Superior temporal gyrus (tissue), 1 donor: ENCODE data around the gene TERB1.

Source experiments
- DNase-seq: peaks from one replicate; pipeline ENCODE4 v3.0.0-alpha.2; 2016; ENCODE audit errors: extremely low spot score

Gene TERB1

GRCh38 chr16:66746682-66747081, 54.7 kb downstream of the TERB1 start:
- DNase-seq = no peak

DNA sequence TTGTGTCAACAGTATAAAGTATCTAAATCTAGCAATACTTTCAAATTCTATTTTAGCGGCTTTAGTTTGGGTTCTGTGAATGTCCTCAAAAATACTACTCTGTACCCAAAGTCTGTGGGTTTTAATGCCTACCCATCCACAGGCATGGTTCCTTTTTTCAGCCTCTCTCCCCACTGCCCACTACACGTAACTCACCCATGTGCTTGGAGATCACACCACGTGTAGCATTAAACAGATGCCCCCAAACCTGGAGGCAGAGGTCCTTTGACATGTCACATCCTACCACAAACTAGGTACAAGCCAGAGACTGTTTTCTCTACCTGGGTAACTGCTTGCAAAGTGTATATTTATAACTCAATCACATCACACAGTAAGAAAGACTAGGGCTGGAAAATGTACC, 55.3 kb downstream of the TERB1 start:
- DNase-seq = no peak

DNA sequence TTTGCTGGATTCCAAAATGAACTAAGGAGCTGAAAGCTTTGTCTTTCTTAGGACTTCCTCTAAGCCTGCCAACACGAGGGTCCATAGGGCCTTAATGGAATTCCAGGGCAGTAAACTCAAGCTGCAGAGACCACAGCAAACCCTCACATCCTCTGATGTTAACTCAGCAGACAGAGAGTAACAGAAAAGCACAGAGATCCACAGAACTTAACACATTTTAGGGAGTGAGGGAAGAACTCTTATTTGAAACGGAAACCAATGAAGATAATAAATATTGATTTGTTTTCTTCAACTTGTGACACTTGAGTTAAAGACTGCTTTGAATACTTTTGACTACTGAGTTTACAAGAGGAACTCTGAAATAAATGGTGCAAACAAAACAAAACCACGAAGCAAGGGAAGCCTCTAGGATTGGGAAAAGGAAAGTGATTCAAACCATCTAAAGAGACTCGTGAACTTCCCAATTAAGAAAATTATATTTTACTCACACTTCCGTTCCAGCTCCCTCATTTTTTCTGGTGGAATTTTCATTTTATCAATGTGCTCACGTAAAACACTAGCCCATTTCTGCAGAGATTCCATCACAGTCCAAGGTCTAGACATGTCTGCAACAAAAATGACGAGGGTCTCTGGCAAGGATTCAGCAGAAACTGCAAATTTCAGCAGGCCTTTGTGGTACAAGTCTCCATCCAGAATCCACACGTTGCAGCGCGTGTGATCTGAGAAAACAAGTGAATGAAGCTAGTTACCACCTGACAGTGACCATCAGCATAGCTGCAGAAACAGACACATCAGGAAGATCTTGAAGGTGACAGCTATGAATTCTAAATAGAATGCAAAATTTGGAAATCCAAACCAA, 59.2 kb downstream of the TERB1 start:
- peak; percentile 76 for DNase-seq

DNA sequence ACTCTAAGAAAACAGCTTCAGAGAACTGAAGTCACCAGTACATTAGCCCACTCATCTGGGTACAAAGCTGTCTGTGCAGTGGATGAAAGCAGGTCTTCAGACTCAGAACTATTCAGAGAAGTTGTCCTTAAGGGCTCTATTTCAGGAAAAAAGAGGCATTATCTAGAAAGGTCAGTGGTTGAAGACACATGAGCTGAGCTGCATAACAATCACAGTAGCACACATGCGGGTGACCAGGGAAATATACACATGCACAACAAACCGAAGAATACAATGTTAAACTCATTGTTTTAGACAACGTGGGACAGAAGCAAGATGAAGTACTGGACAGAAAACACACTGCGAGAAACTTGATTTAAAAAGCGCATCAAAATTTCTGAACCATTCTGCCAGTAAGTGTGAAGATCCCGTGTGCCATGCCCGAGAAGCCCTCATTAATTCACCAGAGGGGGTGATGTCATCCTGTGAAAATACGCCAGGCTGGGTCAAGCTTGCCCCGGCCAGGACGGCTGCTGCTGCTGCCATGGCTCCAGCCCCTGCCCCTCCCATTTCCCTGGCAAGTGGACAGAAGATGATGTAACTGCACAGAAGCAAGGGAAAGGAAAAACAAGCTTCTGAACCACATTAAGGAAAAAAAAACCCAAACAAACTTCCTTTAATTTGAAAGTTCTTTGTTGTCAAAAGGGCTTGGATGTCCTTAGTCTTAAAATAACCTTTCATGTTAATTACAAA, 60.0 kb downstream of the TERB1 start:
- peak; percentile 98 for DNase-seq

- DNase-seq = peak; percentile 53
These were observed 60.9 kb downstream of the TERB1 start for GRCh38 chr16:66740533-66740932.

DNA sequence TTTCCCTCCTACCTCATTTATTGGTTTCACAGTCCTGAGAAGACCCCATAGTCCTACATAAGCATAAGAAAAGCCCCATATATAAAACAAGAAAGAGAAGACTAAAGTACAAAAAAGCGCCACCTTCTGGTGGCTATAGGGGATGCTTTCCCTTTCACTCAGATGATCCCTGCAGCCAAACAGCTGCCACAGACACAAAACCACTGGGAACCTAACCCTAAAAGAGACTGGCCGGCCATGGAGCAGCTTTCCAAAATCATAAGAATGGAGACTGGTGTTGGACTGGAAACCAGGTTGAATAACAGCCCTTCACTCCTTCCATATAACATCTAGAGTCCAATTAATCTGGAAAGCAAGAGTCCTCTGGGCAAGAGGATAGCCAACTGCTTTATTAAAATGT, 61.4 kb downstream of the TERB1 start:
- peak; percentile 71 for DNase-seq

GRCh38 chr16:66735891-66736290, 65.5 kb downstream of the TERB1 start:
- DNase-seq = no peak

GRCh38 chr16:66731101-66731500, 70.3 kb downstream of the TERB1 start:
- DNase-seq = no peak

DNA sequence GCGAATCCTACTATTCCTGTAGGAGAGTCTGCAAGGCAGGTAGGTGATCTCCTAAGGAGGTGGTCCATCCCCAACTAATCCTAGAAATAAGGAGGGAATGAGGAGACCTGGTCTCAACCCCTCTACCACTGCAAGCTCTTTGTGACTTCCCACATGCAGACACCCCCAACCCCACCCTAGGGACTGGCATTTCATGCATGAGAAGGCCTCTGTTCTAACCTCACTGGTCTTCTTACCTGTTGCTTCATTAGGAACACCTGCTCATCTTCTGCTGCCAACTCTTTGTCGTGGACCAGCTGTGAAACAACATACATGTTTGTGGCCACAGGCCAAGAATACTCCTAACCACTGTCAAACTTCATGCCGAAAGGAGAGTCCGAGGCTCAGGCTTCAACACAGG, 72.6 kb downstream of the TERB1 start:
- DNase-seq = no peak

- DNase-seq = peak; percentile 93
These were observed 73.1 kb downstream of the TERB1 start for GRCh38 chr16:66728117-66728787.

DNA sequence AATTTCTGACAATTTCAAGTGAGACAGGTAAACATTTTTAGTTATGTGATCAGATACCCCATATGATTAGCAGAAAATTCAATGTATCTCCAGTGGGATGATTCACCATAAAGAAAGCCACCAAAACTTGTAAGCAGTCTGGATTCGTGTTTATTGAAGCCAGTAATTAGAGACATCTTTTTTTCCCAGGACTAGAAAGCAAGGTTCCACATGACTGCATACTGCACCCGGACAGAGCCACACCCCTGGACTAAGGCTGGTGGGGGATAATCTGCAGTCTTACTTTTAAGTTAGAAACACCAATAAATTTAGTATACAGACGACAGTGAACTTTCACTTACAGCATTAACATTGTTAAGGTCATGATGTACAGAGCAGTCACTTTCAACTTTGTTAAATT, 80.6 kb downstream of the TERB1 start:
- no peak for DNase-seq

- no peak for DNase-seq
These were observed 82.1 kb downstream of the TERB1 start for GRCh38 chr16:66719246-66719645.

DNA sequence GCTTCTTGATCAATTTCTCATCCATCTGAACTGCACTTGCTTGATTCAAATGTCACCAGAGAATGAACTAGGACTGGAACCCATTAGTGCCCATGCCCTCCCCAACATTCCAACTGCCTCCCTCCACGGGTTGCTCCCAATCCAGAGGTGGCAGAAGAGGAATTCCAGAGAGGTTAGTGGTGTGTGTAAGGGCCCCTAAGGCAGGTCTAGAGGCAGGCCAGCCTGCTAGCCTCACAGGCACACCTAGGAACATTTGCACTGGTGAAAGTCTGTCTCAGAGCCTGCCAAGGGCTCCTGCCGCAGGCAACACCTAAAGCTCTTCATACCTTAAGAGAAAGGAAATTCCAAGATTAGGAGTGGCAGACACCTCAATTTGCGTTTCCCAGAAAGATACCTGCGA, 83.6 kb downstream of the TERB1 start:
- DNase-seq = no peak

DNA sequence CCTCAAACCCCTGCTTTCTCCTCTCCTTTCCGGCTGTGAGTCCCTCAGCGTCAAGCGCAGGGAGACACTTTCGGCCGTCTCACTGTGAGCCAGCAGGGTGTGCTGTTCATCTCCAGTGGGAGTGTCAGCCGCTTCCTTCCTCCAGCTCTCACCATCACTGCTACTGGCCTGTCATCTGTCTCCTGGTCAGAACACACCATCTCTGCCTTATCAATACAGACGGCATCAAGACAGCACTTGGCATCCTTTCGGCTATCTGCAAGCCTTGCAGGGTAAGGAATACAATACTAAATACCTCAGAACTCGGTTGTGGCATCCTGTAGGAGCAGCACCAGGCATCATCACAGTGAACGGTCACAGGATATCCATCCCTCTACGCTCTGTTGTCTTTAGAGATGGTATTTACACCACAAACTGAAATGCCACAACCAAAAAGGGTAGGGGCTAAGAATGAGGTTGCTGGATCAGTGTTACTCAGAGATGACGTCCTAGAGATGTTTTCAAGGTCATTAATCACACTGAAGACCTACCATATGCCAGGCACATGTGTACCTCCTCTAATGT, 84.2 kb downstream of the TERB1 start:
- DNase-seq = peak; percentile 74

- no peak for DNase-seq
These were observed 86.6 kb downstream of the TERB1 start for GRCh38 chr16:66714654-66715307.

DNA sequence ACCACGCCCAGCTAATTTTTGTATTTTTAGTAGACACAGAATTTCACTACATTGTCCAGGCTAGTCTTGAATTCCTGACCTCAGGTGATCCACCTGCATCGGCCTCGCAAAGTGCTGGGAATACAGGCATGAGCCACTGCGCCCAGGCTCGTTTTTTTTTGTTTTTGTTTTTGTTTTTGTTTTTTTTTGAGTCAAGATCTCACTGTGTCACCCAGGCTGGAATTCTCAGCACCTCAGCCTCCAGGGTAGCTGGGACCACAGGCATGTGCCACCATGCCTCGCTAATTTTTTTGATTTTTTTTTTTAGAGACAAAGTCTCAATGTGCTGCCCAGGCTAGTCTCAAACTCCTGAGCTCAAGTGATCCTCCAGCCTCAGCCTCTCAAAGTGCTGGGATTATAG, 87.3 kb downstream of the TERB1 start:
- no peak for DNase-seq

GRCh38 chr16:66713076-66713475, 88.3 kb downstream of the TERB1 start:
- DNase-seq = peak; percentile 64

- DNase-seq = no peak
These were observed 88.9 kb downstream of the TERB1 start for GRCh38 chr16:66712512-66712911.

- no peak for DNase-seq
These were observed 89.8 kb downstream of the TERB1 start for GRCh38 chr16:66711581-66711980.

DNA sequence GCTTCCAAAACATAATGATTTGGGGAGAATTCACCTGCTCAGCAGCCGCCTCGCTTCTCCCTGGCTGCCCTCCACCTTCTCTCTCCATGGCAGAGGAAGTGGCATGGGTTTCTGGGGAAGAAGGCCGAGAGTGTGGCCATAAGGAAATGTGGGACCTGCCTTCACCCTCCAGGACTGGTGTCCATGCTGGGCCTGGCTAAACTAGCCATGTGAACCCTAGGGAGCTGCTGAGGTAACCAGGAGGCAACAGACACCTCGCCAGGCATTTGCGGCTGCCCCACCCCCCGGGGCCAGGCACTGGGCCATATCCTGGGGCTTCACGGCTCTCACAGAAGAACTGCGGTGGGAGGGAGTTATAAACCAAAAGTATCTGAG, 94.9 kb downstream of the TERB1 start:
- DNase-seq = no peak

DNA sequence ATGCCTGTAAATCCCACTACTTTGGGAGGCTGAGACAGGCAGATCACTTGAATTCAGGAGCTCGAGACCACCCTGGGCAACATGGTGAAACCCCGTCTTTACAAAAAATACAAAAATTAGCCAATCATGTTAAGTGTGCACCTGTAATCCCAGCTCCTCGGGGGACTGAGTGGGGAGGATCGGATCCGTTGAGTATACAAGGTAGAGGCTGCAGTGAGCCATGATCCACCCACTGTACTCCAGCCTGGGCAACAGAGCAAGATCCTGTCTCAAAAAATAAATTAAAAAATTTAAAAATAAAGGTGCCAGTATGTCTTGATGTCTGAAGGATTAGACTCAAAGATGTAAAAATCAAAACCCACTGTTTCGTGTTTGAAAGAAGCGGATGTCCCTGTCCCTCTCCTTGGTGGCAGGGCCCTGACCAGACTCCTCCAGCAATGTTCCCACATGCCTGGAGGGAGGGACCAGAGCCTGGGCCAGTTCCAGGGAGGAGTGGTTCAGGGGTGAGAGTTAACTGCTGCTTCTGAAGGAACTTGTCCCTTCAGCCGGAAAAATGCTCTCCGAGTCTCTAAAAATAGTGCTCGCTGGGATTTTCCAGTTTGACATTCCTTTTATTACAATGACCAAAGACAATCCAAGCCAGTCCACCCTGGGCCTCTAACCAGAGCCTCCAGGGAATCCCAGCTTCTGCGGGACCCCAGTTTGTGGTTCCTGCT, 95.4 kb downstream of the TERB1 start:
- DNase-seq = no peak
